Right atrium auricular region (tissue), 2 donors: ENCODE data around the gene ARF5. TPM values are rescaled to one million over a fixed set of nuclear protein-coding genes. Genes with fewer than 3 reads are reported as not detected.
A peak's percentile ranks its signal among the peaks of the same experiment; 100 is the strongest.

Experiments
- DNase-seq: peaks from one replicate; pipeline ENCODE4 v3.0.0-alpha.2; 2019; ENCODE audit warnings: low spot score
- H3K27ac ChIP-seq, 2 donors: fragments of 200-600 bp; sonication (generic); 1 replicate in 1 of 2; 2 replicates in 1 of 2; pipeline ENCODE4 v1.5.1; 2016 to 2019
- H3K27me3 ChIP-seq, 2 donors: fragments of 200-600 bp; sonication (generic); one replicate each; pipeline versions ENCODE4 v1.5.1 to v1.6.0; 2017 to 2019
- H3K36me3 ChIP-seq: fragments of 200-600 bp; sonication (generic); one replicate; pipeline ENCODE4 v1.5.1; 2016
- H3K4me1 ChIP-seq, 2 donors: fragments of 200-600 bp; sonication (generic); one replicate each; pipeline versions ENCODE4 v1.5.1 to v1.6.0; 2017 to 2019
- H3K4me3 ChIP-seq, 2 donors: fragments of 200-600 bp; sonication (generic); 1 replicate in 1 of 2; 2 replicates in 1 of 2; pipeline ENCODE4 v1.5.1; 2017 to 2019; ENCODE audit warnings: mild to moderate bottlenecking in 1 of 2, moderate library complexity in 1 of 2
- H3K9me3 ChIP-seq, 2 donors: fragments of 200-600 bp; sonication (generic); one replicate each; pipeline ENCODE4 v1.5.1; 2019
- CTCF ChIP-seq, 2 donors: fragments of 200-600 bp; sonication (generic); IDR thresholded peaks; one replicate each; pipeline ENCODE4 v1.5.1; 2019; ENCODE audit warnings: antibody characterized with exemption in 2 of 2
- total RNA-seq, 2 donors: library from RNA; depleted of rRNA; stranded (reverse); fragments of >200 nt; gene quantifications; one replicate each; pipeline ENCODE4 v1.1.0, GENCODE V29; 2016

ARF5 gene
- total RNA-seq, 2 donors from 2014 or later: 127 to 146 TPM

DNA sequence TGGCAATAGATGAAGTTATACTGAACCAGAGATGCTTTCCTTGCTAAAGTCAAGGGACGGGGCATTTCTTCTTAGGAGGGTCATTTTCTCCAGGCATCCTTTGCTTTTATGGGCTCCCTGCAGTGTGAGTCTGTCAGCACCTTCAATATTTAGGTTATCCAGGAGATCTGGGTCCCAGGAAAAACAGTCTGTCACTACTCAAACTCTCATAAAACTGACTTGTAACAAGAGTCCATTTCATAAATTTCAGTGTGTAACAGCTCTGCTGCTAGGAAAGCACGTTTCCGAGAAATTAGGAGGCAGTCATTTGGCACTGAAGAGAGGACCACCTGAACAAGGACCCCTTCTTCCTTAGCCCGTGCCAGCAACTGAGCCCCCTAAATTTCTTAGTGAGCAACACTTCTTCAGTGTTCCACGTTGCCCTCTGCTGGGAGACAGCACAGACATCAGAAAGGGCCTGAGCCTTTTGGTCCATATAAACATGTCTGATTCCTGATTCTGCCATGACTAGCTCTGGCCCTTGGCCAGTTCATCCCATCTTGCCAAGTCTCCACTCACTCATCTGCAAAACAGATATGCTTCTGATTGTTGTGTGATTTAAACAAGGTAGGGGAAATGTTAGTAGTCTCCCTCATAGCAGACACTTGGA lies 10.1 kb upstream of the ARF5 start:
- Histone ChIP-seq H3K36me3 (peaks cover 27% of the 10 kb centered on the region), H3K9me3 (no peaks in the 10 kb centered on the region), H3K27ac (peak overlapping the region in 1 of 2 donors; percentile 4), H3K4me1 (peaks cover 0 to 35% of the 10 kb centered on the region in 2 donors), H3K4me3 (no peak overlapping the region), H3K27me3 (no peaks in the 10 kb centered on the region)
- TF ChIP-seq CTCF (IDR thresholded peaks at IDR 0.05): no peak
- DNase-seq: no peak

GRCh38 chr7:127578711-127579275 lies 9.4 kb upstream of the ARF5 start:
- TF ChIP-seq CTCF (IDR thresholded peaks at IDR 0.05): no peak
- H3K27ac ChIP-seq: peak overlapping the region in 1 of 2 donors; percentile 4
- H3K4me1 ChIP-seq: peaks cover 0 to 42% of the 10 kb centered on the region in 2 donors
- no peak overlapping the region for H3K4me3 ChIP-seq
- no peaks in the 10 kb centered on the region for H3K9me3 ChIP-seq
- DNase-seq: no peak
- H3K27me3 ChIP-seq: no peaks in the 10 kb centered on the region
- peaks cover 27% of the 10 kb centered on the region for H3K36me3 ChIP-seq

DNA sequence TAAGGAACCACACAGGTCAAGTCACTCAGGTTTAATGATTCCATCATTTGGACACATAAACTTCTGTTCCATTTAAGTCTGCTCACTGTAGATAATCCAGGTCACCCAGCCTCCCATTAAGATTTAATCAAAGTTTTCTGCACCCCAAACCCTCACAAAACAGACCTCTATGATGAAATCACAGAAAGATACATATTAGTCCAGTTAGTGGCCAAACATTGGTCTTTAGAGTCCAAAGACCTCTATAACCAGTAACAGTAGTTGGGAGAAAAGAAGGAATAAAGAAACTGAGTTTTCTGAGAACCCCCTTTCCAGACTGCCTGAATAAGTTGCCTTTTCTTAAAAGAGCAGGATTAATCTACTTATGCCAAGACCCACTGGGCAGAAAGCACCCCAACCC lies 7.6 kb upstream of the ARF5 start:
- Histone ChIP-seq H3K4me1 (peaks cover 0 to 54% of the 10 kb centered on the region in 2 donors), H3K27ac (no peak overlapping the region), H3K4me3 (no peak overlapping the region), H3K9me3 (no peaks in the 10 kb centered on the region), H3K36me3 (peaks cover 27% of the 10 kb centered on the region), H3K27me3 (no peaks in the 10 kb centered on the region)
- no peak for DNase-seq
- TF ChIP-seq CTCF (IDR thresholded peaks at IDR 0.05): no peak

DNA sequence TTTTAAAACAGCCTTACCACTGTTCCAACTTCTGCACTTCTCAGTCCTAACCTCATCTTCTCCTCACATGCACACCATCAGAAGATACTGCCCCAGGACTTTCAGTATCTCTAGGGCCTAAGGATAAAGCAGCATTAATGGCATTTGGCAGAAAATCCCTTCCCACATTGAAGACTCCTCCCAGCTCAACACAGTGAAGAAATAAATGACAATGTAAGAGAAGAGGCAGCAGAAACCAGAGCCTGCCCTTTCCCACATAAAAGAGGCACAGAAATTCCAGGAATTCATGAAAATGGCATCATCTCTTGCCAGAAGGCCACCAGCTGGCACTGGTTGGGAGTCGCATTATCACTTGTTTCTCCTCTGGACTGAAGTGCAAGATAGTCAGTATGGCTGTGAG lies 6.5 kb upstream of the ARF5 start:
- no peak for DNase-seq
- H3K4me1 ChIP-seq: peaks cover 0 to 58% of the 10 kb centered on the region in 2 donors
- no peak for TF ChIP-seq CTCF (IDR thresholded peaks at IDR 0.05)
- H3K27me3 ChIP-seq: no peaks in the 10 kb centered on the region
- no peaks in the 10 kb centered on the region for H3K9me3 ChIP-seq
- peaks cover 27% of the 10 kb centered on the region for H3K36me3 ChIP-seq
- no peak overlapping the region for H3K4me3 ChIP-seq
- no peak overlapping the region for H3K27ac ChIP-seq

GRCh38 chr7:127582361-127582760 lies 5.8 kb upstream of the ARF5 start:
- no peak for TF ChIP-seq CTCF (IDR thresholded peaks at IDR 0.05)
- H3K4me3 ChIP-seq: no peak overlapping the region
- H3K4me1 ChIP-seq: peaks cover 0 to 60% of the 10 kb centered on the region in 2 donors
- H3K9me3 ChIP-seq: no peaks in the 10 kb centered on the region
- no peak for DNase-seq
- H3K36me3 ChIP-seq: peaks cover 27% of the 10 kb centered on the region
- no peaks in the 10 kb centered on the region for H3K27me3 ChIP-seq
- no peak overlapping the region for H3K27ac ChIP-seq
